HepG2 (cell line): Measurements from ENCODE around the gene PRRT2. TPM values are rescaled to one million over a fixed set of nuclear protein-coding genes. Genes with fewer than 3 reads are reported as not detected.

Source experiments
- ATAC-seq: fragments of 200-7000 bp; cut with Tn5 transposase; 3 replicates; pipeline ENCODE4 v1.9.1; 2020; ENCODE audit warnings: mild to moderate bottlenecking, moderate library complexity
- BruUV-seq: library from RNA; stranded (reverse); fragments of 400-500 nt; replicated peaks from 2 replicates; lab custom pipeline; 2021; lab: Mats Ljungman, UMichigan
- CTCF ChIA-PET: fragments of 300-600 bp; formaldehyde crosslinking; extraction: SDS; loops from one replicate; lab custom pipeline; 2021; ENCODE audit warnings: low total read pairs, inconsistent platforms, low intra/inter-chr PET ratio; lab: Yijun Ruan, JAX
- POLR2A ChIA-PET: fragments of 350-600 bp; sonication (Branson Sonifier 250); formaldehyde crosslinking; loops from one replicate; lab custom pipeline; 2020; ENCODE audit warnings: antibody characterized with exemption, inconsistent platforms; lab: Yijun Ruan, JAX
- DNase-seq: peaks from one replicate; pipeline ENCODE4 v3.0.0-alpha.2; 2015; ENCODE audit warnings: low spot score
- FAIRE-seq: peaks from 3 replicates; lab custom pipeline; 2011; peaks lifted over from hg19 to GRCh38; lab: Jason Lieb, UNC
- H2AFZ ChIP-seq: one replicate; pipeline ENCODE4 v1.6.1; 2011; ENCODE audit warnings: low read length, inconsistent platforms
- H3K27ac ChIP-seq: fragments of 300-600 bp; 3 replicates; pipeline ENCODE4 v1.8.0; 2011; ENCODE audit warnings: mixed run types, mild to moderate bottlenecking, mixed read lengths, low read length, inconsistent platforms; ENCODE audit not compliant: insufficient read depth; ENCODE audit errors: extremely low read length
- H3K27me3 ChIP-seq, 2 experiments: fragments of 200-600 bp in 1 of 2; 2 replicates in 1 of 2; 3 replicates in 1 of 2; pipeline versions ENCODE4 v1.6.0 to v1.8.0; 2011; ENCODE audit warnings: low read length in 2 of 2, mild to moderate bottlenecking in 2 of 2, moderate library complexity in 2 of 2, inconsistent platforms in 1 of 2; ENCODE audit not compliant: insufficient read depth in 2 of 2, control insufficient read depth in 1 of 2
- H3K36me3 ChIP-seq, 2 experiments: fragments of 200-600 bp in 1 of 2; replicated peaks in 1 of 2; 2 replicates in 1 of 2; 3 replicates in 1 of 2; pipeline versions ENCODE4 v1.5.1 to v1.8.0; 2011; ENCODE audit warnings: low read length in 2 of 2, inconsistent platforms in 1 of 2; ENCODE audit not compliant: insufficient read depth in 2 of 2, control insufficient read depth in 1 of 2
- H3K4me1 ChIP-seq: 2 replicates; pipeline ENCODE4 v1.5.1; 2012; ENCODE audit warnings: low read length, inconsistent platforms; ENCODE audit not compliant: insufficient read depth
- H3K4me2 ChIP-seq: 2 replicates; pipeline ENCODE4 v1.6.0; 2011; ENCODE audit warnings: low read depth, low read length, inconsistent platforms
- H3K4me3 ChIP-seq, 3 experiments: fragments of 200-600 bp in 1 of 3; sonication (generic), shearing (Covaris generic) in 1 of 3; replicated peaks in 1 of 3; 2 replicates each; pipeline ENCODE4 v1.5.1; 2011 to 2016; ENCODE audit warnings: low read length in 3 of 3, inconsistent platforms in 2 of 3, low read depth in 2 of 3, mild to moderate bottlenecking in 2 of 3, control low read depth in 1 of 3, mixed read lengths in 1 of 3; ENCODE audit not compliant: insufficient read depth in 1 of 3
- H3K79me2 ChIP-seq: one replicate; pipeline ENCODE4 v1.6.1; 2011; ENCODE audit warnings: low read length, inconsistent platforms; ENCODE audit not compliant: insufficient read depth
- H3K9ac ChIP-seq: 2 replicates; pipeline ENCODE4 v1.6.0; 2011; ENCODE audit warnings: mild to moderate bottlenecking, low read depth, low read length, inconsistent platforms; ENCODE audit not compliant: insufficient read depth
- H3K9me3 ChIP-seq: 2 replicates; pipeline ENCODE4 v1.5.1; 2012; ENCODE audit warnings: mild to moderate bottlenecking, low read length
- H4K20me1 ChIP-seq: 2 replicates; pipeline ENCODE4 v1.6.0; 2011; ENCODE audit warnings: inconsistent platforms, mild to moderate bottlenecking, low read length, moderate library complexity; ENCODE audit not compliant: insufficient read depth
- CHD2 ChIP-seq: IDR thresholded peaks from 2 replicates; pipeline ENCODE4 v1.6.1; 2011; ENCODE audit warnings: low read depth, low read length, improper control_type of control experiment
- ELF4 ChIP-seq: sonication (generic); formaldehyde crosslinking; IDR thresholded peaks from 2 replicates; pipeline ENCODE4 v1.5.0; 2020; ENCODE audit warnings: missing genetic modification reagents, mild to moderate bottlenecking, moderate library complexity, borderline replicate concordance
- KDM3A ChIP-seq: IDR thresholded peaks from 2 replicates; pipeline ENCODE4 v1.6.1; 2018; ENCODE audit warnings: low read depth, missing compliant biosample characterization
- RAD21 ChIP-seq: fragments of 450-650 bp; formaldehyde crosslinking; IDR thresholded peaks from 2 replicates; pipeline ENCODE4 v1.5.0; 2020; ENCODE audit warnings: mild to moderate bottlenecking
- RORA ChIP-seq: sonication (generic); formaldehyde crosslinking; IDR thresholded peaks from 2 replicates; pipeline ENCODE4 v1.5.0; 2020; ENCODE audit warnings: mild to moderate bottlenecking, missing genetic modification reagents, moderate library complexity
- TIGD3 ChIP-seq: sonication (generic); formaldehyde crosslinking; IDR thresholded peaks from 2 replicates; pipeline ENCODE4 v1.5.1; 2020; ENCODE audit warnings: mild to moderate bottlenecking, missing genetic modification reagents, borderline replicate concordance
- ZBTB14 ChIP-seq: sonication (generic); formaldehyde crosslinking; IDR thresholded peaks from 2 replicates; pipeline ENCODE4 v1.4.0; 2020; ENCODE audit warnings: missing genetic modification reagents
- ZBTB39 ChIP-seq: sonication (generic); formaldehyde crosslinking; IDR thresholded peaks from 2 replicates; pipeline ENCODE4 v1.5.0; 2020; ENCODE audit warnings: missing genetic modification reagents
- ZBTB49 ChIP-seq: sonication (generic); formaldehyde crosslinking; IDR thresholded peaks from 2 replicates; pipeline ENCODE4 v1.4.0; 2020; ENCODE audit warnings: missing genetic modification reagents, borderline replicate concordance
- ZNF143 ChIP-seq: sonication (generic); formaldehyde crosslinking; IDR thresholded peaks from 2 replicates; pipeline ENCODE4 v1.4.0; 2020; ENCODE audit warnings: missing genetic modification reagents
- ZNF20 ChIP-seq: sonication (generic); formaldehyde crosslinking; IDR thresholded peaks from 2 replicates; pipeline ENCODE4 v1.4.0; 2020; ENCODE audit warnings: mild to moderate bottlenecking, moderate library complexity, missing genetic modification reagents
- ZNF546 ChIP-seq: sonication (generic); formaldehyde crosslinking; conservative IDR thresholded peaks from 2 replicates; pipeline ENCODE4 v1.8.1; 2023; ENCODE audit warnings: mild to moderate bottlenecking, missing genetic modification reagents
- ZNF800 ChIP-seq: sonication (generic); formaldehyde crosslinking; IDR thresholded peaks from 2 replicates; pipeline ENCODE4 v1.4.0; 2020; ENCODE audit warnings: missing genetic modification reagents
- ZSCAN29 ChIP-seq: sonication (generic); formaldehyde crosslinking; conservative IDR thresholded peaks from 2 replicates; pipeline ENCODE4 v1.4.0; 2020; ENCODE audit warnings: mild to moderate bottlenecking, missing genetic modification reagents
- WGBS: methylation state at CpG from one replicate; pipeline ENCODE4 v1.1.6; 2017; ENCODE audit warnings: low lambda C conversion rate; 5-methylcytosine and 5-hydroxymethylcytosine counted together
- in situ Hi-C: cut with HindIII; loops from 2 replicates; pipeline ENCODE4 v1.10.0; 2017; ENCODE audit warnings: low pct_unique_long_range_greater_than_20kb; ENCODE audit not compliant: extremely low pct_ligation_motif_present
- intact Hi-C: fragments of 100-400 bp; cut with micrococcal nuclease; formaldehyde crosslinking; loops from one replicate; pipeline ENCODE4 v1.10.0; 2022; ENCODE audit not compliant: unreplicated experiment
- polyA plus RNA-seq, 8 experiments: library from polyadenylated mRNA; depleted of rRNA in 3 of 8; stranded (reverse) in 7 of 8; unstranded in 1 of 8; fragments of >200 nt; fragmentation: Illumina TruSeq in 4 of 8; extraction: Trizol in 4 of 8; gene quantifications; 2 replicates each; pipeline versions ENCODE4 v1.2.1 to v1.2.3, GENCODE V29; 2011 to 2016; ENCODE audit warnings: low read depth in 4 of 8, missing spikeins in 1 of 8, mixed read lengths in 1 of 8; ENCODE audit not compliant: insufficient read depth in 1 of 8
- total RNA-seq, 5 experiments: library from RNA; depleted of rRNA; stranded (reverse); fragments of >200 nt; fragmentation: Illumina TruSeq; extraction: Trizol; gene quantifications; 2 replicates each; pipeline ENCODE4 v1.2.3, GENCODE V29; 2016; ENCODE audit warnings: low read depth in 1 of 5

PRRT2 gene
- total and polyA plus RNA-seq, 2 of the 13 experiments (the other 11 are each of a cell fraction or from before 2014, with no cell fraction given): 0.51 to 1.1 TPM

- Histone ChIP-seq H3K27ac (no peak overlapping the region), H3K4me1 (no peaks in the 10 kb centered on the region), H3K9ac (no peak overlapping the region), H3K79me2 (no peaks in the 10 kb centered on the region), H4K20me1 (no peaks in the 10 kb centered on the region), H3K9me3 (no peaks in the 10 kb centered on the region), H3K4me3 (no peak overlapping the region), H3K36me3 (peaks cover 1 to 5% of the 10 kb centered on the region in 2 experiments; a peak in 2 of 5 replicates), H2AFZ (no peak overlapping the region), H3K27me3 (no peaks in the 10 kb centered on the region), H3K4me2 (no peak overlapping the region)
- FAIRE-seq: no peak
- ChIA-PET CTCF (no interaction called here), POLR2A (interaction anchor here (0.7 kb wide), 1 partner anchor 8 kb away, joined by 5 read pairs; no protein-coding TSS in a partner anchor)
- in situ Hi-C loops (no loop called here), intact Hi-C loops (no loop called here)
- TF ChIP-seq ZBTB39 (CRISPR knock-in tag) (no peak), RORA (CRISPR knock-in tag) (no peak), KDM3A (CRISPR knock-in tag) (no peak), ELF4 (no peak), ZBTB14 (CRISPR knock-in tag) (no peak), RAD21 (no peak), TIGD3 (CRISPR knock-in tag) (no peak), ZSCAN29 (CRISPR knock-in tag) (no peak), ZNF800 (CRISPR knock-in tag) (no peak), ZNF546 (CRISPR knock-in tag) (no peak), CHD2 (no peak), ZNF143 (CRISPR knock-in tag) (no peak), ZNF20 (CRISPR knock-in tag) (no peak), ZBTB49 (no peak)
- WGBS: 94% methylated on average over 10 of the region's 10 CpGs
- no peak for ATAC-seq
- no TSS peak for BruUV-seq
- DNase-seq: no peak
Measured at GRCh38 chr16:29840240-29840639, 28.2 kb downstream of the PRRT2 start.
